ENCODE results near the gene DFFB.

The DFFB gene

DNA sequence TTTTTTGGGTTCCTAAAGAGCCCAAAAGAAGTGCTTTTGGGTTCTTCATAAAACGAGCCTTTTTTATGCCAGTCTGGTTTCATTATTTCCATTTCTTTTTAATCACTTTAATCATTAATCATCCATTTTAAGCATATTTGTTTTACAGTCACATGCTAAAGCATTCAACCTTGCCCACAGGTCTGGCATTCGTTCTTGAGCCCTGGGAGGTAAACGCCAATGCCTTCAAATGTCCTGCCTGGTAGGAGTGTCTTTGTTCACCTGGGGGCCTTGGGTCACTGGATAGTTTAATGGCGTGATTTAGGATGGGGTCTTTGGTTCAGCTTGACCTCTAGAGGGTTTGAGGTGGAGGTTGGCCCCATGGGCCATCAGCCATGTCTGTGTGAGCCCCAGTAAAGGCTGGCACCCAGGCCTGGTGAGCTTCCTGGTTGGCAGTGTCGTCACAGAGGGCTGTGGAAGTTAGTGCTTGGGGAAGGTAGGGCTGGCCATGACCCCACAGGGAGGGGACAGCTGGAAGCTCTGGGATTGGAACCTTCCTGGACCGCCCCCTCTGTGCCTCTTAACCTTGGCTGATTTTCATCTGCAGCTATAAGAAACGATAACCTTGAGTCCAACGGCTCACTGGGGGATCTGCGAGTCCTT is 22.6 kb downstream of the DFFB start:
- TF ChIP-seq TAF1 (IDR thresholded peaks at IDR 0.05; ENCODE audit: borderline replicate concordance, low read depth, low read length) (no peak), POLR2A (IDR thresholded peaks at IDR 0.05; ENCODE audit: low read depth, low read length) (no peak), POLR2AphosphoS5 (IDR thresholded peaks at IDR 0.05; ENCODE audit: low read depth, low read length) (no peak)
- no peak for DNase-seq (ENCODE audit: insufficient read length)
- FAIRE-seq, result no peak

DNA sequence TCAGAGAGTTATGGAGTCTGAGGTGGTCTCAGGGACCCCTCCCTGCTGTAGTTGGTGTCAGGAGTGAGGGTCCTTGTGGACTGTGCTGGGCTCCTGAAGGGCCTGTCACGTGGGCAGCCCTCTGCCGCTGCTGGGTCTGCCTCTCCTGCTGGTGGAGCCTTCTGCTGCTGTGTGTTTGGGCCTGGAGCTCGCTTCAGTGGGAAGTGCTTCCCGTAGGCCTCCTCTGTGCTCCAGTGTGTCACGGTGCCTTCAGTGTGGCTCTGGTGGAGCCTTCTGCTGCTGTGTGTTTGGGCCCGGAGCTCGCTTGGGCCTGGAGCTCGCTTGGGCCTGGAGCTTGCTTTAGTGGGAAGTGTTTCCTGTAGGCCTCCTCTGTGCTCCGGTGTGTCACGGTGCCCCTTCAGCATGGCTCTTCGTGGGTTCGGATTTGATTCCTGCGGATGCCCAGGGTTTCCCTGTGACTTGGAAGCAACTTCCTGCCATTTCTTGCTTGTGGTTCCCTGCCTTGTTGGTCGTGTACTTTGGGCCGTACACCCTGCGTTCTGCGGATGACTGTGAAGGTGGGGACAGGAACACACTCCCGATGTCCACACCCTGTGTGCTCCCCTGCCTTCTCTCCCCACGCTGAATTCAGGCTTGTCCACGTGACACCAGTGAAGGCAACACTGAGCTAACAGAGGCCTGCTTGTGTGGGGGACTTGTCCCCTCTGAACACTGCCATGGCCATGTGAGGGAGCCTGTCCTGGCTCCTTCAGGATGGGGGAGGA is 23.3 kb downstream of the DFFB start:
- no peak for FAIRE-seq
- no peak for DNase-seq (ENCODE audit: insufficient read length)
- no peak for TF ChIP-seq POLR2A (IDR thresholded peaks at IDR 0.05; ENCODE audit: low read depth, low read length)

DNA sequence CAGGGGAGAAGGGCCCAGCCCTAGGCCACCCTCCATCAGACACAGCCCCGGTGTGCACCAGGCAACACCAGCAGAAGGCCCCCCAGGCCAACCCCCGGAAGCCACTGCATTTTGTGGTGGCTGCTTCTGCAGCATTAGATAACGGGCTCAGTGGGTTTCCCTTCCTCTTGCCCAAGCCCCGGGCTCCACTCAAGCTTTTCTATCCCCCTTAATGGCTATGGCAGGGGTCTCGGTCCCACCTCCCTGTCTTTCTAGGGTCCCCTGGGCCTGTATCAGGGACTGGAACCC is 23.9 kb downstream of the DFFB start:
- no peak for FAIRE-seq
- no peak for DNase-seq (ENCODE audit: insufficient read length)
- TF ChIP-seq TAF1 (IDR thresholded peaks at IDR 0.05; ENCODE audit: borderline replicate concordance, low read depth, low read length), result no peak
- no peak for TF ChIP-seq POLR2AphosphoS5 (IDR thresholded peaks at IDR 0.05; ENCODE audit: low read depth, low read length)
- no peak for TF ChIP-seq POLR2A (IDR thresholded peaks at IDR 0.05; ENCODE audit: low read depth, low read length)

DNA sequence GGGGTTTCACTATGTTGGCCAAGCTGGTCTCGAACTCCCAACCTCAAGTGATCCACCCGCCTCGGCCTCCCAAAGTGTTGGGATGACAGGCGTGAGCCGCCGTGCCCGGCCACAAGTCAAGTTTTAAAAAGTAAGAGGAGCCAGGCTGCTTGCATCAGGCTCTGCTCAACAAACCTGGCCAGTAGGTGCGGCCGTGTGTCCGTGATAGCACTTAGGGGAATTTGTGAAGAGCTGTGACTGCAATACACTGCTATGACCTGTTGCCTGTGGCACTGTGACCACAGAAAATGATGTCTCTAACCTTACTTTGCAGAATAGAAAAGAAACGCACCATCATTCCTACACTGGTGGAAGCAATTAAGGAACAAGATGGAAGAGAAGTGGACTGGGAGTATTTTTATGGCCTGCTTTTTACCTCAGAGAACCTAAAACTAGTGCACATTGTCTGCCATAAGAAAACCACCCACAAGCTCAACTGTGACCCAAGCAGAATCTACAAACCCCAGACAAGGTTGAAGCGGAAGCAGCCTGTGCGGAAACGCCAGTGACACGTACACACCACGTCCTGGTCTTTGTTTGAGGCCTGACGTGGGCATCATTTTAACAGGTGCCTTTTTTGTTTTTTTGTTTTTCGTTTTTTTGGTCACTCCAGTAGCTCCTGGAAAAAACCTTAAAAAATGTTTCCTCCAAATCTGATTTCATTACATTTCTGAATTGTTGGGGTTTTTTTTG is 26.1 kb downstream of the DFFB start:
- FAIRE-seq, result no peak
- TF ChIP-seq POLR2AphosphoS5 (IDR thresholded peaks at IDR 0.05; ENCODE audit: low read depth, low read length), result no peak
- no peak for TF ChIP-seq TAF1 (IDR thresholded peaks at IDR 0.05; ENCODE audit: borderline replicate concordance, low read depth, low read length)
- no peak for TF ChIP-seq POLR2A (IDR thresholded peaks at IDR 0.05; ENCODE audit: low read depth, low read length)
- no peak for DNase-seq (ENCODE audit: insufficient read length)

DNA sequence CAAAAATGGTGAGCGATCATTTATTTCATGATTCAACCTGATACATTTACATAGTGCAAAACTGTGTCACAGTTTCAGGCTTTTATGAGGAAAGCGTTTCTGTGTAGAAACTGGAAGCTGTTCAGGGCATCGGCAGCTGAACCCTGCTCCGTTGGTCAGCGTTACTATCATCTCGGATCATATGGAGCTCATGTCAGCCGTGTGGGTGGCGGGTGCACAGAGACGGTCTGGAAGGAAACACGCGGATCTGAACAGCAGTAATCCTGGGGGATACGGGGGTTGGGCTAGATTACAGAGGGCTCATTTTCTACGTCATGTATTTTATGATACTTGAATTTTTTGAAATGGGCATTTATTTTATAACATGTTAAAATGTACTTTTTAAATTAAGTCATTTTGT is 27.7 kb downstream of the DFFB start:
- DNase-seq (ENCODE audit: insufficient read length) (no peak), FAIRE-seq (no peak)
- TF ChIP-seq TAF1 (IDR thresholded peaks at IDR 0.05; ENCODE audit: borderline replicate concordance, low read depth, low read length), result no peak

DNA sequence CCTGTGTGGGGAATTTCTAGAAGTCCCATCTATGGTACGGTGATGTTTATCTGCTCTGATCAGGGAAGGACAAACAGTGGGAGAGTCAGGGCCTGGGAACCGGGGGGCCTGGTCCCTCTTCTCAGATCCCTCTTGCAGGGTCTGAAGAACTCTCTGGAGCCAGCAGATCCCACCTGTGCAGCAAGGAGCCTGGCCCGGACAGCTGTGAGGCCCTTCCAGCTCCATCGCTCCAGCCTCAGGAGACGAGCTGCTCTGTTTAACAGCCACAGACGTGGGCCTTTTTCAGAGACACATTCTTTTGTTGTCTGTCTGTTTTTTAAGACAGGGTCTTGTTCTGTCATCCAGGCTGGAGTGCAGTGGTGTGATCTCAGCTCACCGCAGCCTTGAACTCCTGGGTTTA is 28.3 kb downstream of the DFFB start:
- no peak for DNase-seq (ENCODE audit: insufficient read length)
- FAIRE-seq, result no peak
- TF ChIP-seq POLR2AphosphoS5 (IDR thresholded peaks at IDR 0.05; ENCODE audit: low read depth, low read length) (no peak), TAF1 (IDR thresholded peaks at IDR 0.05; ENCODE audit: borderline replicate concordance, low read depth, low read length) (no peak), POLR2A (IDR thresholded peaks at IDR 0.05; ENCODE audit: low read depth, low read length) (no peak)

DNA sequence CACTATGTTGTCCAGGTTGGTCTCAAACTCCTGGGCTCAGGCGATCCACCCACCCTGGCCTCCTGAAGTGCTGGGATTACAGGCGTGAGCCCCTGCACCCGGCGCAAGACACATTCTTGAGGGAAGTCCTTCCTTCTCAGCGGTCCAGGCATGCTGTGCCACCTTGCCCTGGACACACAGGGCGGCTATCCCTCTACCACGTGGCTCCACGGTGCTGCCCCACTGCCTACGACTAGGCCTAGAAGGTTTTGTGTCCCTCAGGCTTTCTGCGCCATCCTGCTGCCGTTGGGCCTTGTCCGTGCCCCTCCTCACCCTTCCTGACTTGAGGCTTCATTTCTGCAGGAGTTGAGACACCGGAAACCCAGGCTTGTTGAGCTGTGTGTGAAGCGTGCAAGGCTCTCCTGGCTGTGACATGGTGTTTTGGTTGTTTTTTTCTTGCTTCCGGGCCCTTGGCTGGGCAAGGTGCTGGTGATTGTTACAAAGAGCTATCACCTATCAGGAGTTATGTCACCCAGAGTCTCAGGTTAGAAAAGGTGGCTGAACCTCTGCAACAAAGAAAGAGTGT is 28.9 kb downstream of the DFFB start:
- TF ChIP-seq POLR2AphosphoS5 (IDR thresholded peaks at IDR 0.05; ENCODE audit: low read depth, low read length) (no peak), TAF1 (IDR thresholded peaks at IDR 0.05; ENCODE audit: borderline replicate concordance, low read depth, low read length) (no peak), POLR2A (IDR thresholded peaks at IDR 0.05; ENCODE audit: low read depth, low read length) (no peak)
- DNase-seq (ENCODE audit: insufficient read length) (no peak), FAIRE-seq (no peak)

DNA sequence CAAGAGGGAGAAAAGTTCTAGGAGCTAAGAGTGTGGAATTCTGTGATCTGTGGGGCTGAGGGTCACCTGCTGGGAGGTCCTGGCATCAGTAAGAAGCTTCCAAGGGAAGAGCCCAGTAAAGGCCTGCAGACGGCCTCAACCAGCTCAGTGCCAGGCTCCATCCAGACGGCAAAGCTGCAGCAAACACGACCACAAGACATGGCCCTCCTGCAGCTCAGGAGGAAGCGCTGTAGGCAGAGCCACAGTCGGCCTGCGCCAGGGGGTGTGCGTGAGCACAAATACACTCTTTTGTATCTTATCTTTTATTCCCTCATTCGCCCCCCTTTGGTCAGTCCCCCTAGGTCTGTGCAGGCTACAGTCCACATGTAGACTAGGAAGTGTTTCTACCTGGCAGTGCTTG is 29.4 kb downstream of the DFFB start:
- DNase-seq (ENCODE audit: insufficient read length) (no peak), FAIRE-seq (no peak)
- no peak for TF ChIP-seq POLR2A (IDR thresholded peaks at IDR 0.05; ENCODE audit: low read depth, low read length)
- no peak for TF ChIP-seq TAF1 (IDR thresholded peaks at IDR 0.05; ENCODE audit: borderline replicate concordance, low read depth, low read length)
- no peak for TF ChIP-seq POLR2AphosphoS5 (IDR thresholded peaks at IDR 0.05; ENCODE audit: low read depth, low read length)

DNA sequence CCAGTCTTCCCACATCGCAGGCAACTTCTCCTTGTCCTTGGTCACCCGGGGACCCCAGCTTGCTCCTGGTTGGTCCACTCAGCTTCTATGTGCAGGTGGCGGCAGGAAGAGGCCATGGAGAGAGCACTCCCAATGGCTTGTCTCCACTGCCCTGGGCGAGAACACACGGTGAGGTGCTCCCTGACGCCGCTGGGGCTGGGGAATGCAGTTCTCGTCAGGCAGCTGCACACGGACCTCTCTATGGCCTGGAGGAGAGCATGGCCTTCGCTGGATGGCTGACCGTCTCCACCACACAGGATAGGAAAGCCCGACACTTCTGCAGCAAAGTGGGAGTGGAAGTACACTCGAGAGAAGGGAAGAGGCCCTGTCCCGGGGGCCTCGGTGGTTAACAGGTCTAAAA is 31.0 kb downstream of the DFFB start:
- DNase-seq (ENCODE audit: insufficient read length), result no peak
- FAIRE-seq, result no peak
- TF ChIP-seq POLR2AphosphoS5 (IDR thresholded peaks at IDR 0.05; ENCODE audit: low read depth, low read length), result no peak
- no peak for TF ChIP-seq POLR2A (IDR thresholded peaks at IDR 0.05; ENCODE audit: low read depth, low read length)
- no peak for TF ChIP-seq TAF1 (IDR thresholded peaks at IDR 0.05; ENCODE audit: borderline replicate concordance, low read depth, low read length)

DNA sequence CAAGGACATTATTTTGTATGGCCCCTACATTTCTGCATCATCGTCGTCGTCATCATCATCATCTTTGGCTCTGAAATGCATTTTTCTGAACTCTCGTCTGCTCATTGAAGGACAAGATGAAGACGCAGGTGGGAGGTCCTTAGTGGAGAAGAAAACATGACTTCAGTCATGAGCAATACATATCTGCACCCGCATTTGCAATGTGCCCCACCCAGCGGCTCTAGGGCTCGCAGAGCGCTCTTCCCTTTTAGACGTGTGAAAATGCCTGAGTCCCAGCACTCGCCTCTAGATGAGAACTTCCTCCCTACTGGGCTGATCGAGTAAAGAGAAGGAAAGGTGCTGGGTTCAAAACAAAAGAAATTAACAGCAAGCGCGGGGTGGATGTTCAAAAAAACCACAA is 32.7 kb downstream of the DFFB start:
- TF ChIP-seq TAF1 (IDR thresholded peaks at IDR 0.05; ENCODE audit: borderline replicate concordance, low read depth, low read length), result no peak
- no peak for TF ChIP-seq POLR2A (IDR thresholded peaks at IDR 0.05; ENCODE audit: low read depth, low read length)
- TF ChIP-seq POLR2AphosphoS5 (IDR thresholded peaks at IDR 0.05; ENCODE audit: low read depth, low read length), result no peak
- FAIRE-seq, result no peak
- no peak for DNase-seq (ENCODE audit: insufficient read length)

DNA sequence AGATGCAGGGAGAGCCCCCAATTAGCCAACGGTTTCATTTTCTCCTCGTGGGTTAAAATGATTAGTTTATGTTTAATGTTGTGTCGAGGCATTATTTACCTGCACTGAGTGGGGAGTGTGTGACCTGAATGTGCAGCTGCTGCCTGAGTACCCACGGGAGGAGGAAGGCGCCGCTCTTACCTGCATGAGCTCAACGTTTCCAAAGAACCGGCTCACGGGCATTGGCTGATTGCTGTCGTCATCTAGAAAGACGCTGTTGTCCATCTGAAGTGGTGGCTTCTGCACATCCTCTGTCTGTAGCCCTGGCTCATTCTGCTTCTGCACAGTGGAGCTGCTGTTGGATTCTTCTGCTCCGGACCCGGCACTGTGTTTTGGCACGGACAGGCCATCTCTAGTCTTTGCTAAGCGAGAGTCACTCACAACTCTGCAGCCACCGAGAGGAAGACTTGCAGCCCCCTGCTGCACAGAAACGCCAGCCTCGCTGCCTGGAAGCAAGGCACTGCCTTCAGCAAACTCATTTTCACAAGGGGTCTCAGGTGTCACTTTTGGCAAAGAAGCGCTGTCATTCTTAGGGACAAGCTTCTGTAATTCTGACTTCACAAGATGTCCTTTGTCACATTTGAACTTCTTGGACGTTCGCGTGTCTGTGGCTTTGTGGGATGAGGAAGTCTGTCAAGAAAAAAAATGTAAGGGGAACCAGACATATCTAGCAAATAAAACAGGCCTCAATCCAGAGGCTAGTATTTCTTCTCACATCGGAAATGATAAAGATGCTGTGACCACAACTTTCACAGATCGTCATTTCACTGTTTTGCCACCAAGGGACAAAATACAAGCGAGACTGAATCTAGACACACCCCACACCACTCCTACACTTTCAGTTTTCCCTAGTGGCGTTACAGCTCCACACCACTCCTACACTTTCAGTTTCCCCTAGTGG is 33.4 kb downstream of the DFFB start:
- FAIRE-seq (no peak), DNase-seq (ENCODE audit: insufficient read length) (no peak)
- TF ChIP-seq POLR2A (IDR thresholded peaks at IDR 0.05; ENCODE audit: low read depth, low read length) (no peak), POLR2AphosphoS5 (IDR thresholded peaks at IDR 0.05; ENCODE audit: low read depth, low read length) (no peak), TAF1 (IDR thresholded peaks at IDR 0.05; ENCODE audit: borderline replicate concordance, low read depth, low read length) (no peak)
